Panc1 (cell line): Measurements from ENCODE around the gene MDM1. TPM values are rescaled to one million over a fixed set of nuclear protein-coding genes. Genes with fewer than 3 reads are reported as not detected.
A peak's percentile ranks its signal among the peaks of the same experiment; 100 is the strongest.

Experiments used
- ATAC-seq: fragments of 200-7000 bp; cut with Tn5 transposase; 2 replicates; pipeline ENCODE4 v1.9.1; 2020; ENCODE audit warnings: mild to moderate bottlenecking, moderate library complexity
- BruUV-seq: library from RNA; stranded (reverse); fragments of 400-500 nt; replicated peaks from 2 replicates; lab custom pipeline; 2021; lab: Mats Ljungman, UMichigan
- CTCF ChIA-PET: fragments of 300-600 bp; sonication (Branson Sonifier 250); formaldehyde crosslinking; loops from one replicate; lab custom pipeline; 2022; ENCODE audit warnings: antibody characterized with exemption; lab: Charles Lee
- POLR2A ChIA-PET: fragments of 300-600 bp; sonication (Branson Sonifier 250); formaldehyde crosslinking; loops from one replicate; lab custom pipeline; 2022; ENCODE audit warnings: antibody characterized with exemption; lab: Charles Lee
- DNase-seq: peaks from one replicate; pipeline ENCODE4 v3.0.0-alpha.2; 2010; ENCODE audit warnings: low read depth, low spot score
- H3K27ac ChIP-seq: 2 replicates; pipeline ENCODE4 v1.5.1; 2011; ENCODE audit warnings: mild to moderate bottlenecking, low read length, inconsistent platforms
- H3K27me3 ChIP-seq: fragments of 200-500 bp; sonication (Bioruptor generic); 2 replicates; pipeline ENCODE4 v1.6.0; 2014; ENCODE audit warnings: low read length, inconsistent platforms; ENCODE audit not compliant: control insufficient read depth, insufficient read depth
- H3K36me3 ChIP-seq: fragments of 200-500 bp; sonication (Bioruptor generic); 2 replicates; pipeline ENCODE4 v1.5.1; 2014; ENCODE audit warnings: inconsistent platforms, mild to moderate bottlenecking, low read length, moderate library complexity; ENCODE audit not compliant: control insufficient read depth, insufficient read depth
- H3K4me1 ChIP-seq: 2 replicates; pipeline ENCODE4 v1.5.1; 2011; ENCODE audit warnings: inconsistent platforms, mild to moderate bottlenecking, low read length, moderate library complexity; ENCODE audit not compliant: control insufficient read depth, insufficient read depth
- H3K4me3 ChIP-seq, 2 experiments: 2 replicates each; pipeline ENCODE4 v1.5.1; 2011 to 2012; ENCODE audit warnings: low read depth in 2 of 2, low read length in 2 of 2, mild to moderate bottlenecking in 2 of 2, inconsistent platforms in 1 of 2, moderate library complexity in 1 of 2
- H3K9me3 ChIP-seq: fragments of 200-500 bp; sonication (Bioruptor generic); 2 replicates; pipeline ENCODE4 v1.5.1; 2014; ENCODE audit warnings: low read depth, mild to moderate bottlenecking, inconsistent platforms, low read length, moderate library complexity; ENCODE audit not compliant: control insufficient read depth, insufficient read depth
- CTCF ChIP-seq: fragments of 450-650 bp; IDR thresholded peaks from 2 replicates; pipeline ENCODE4 v1.5.1; 2017; ENCODE audit warnings: mild to moderate bottlenecking
- POLR2AphosphoS5 ChIP-seq: IDR thresholded peaks from 2 replicates; pipeline ENCODE4 v1.6.1; 2012; ENCODE audit warnings: mild to moderate bottlenecking, low read depth, low read length, moderate library complexity
- REST ChIP-seq, 2 experiments: IDR thresholded peaks; 2 replicates each; pipeline ENCODE4 v1.6.1; 2011 to 2012; ENCODE audit warnings: low read depth in 2 of 2, control low read depth in 1 of 2, low read length in 1 of 2, mild to moderate bottlenecking in 1 of 2, moderate library complexity in 1 of 2; ENCODE audit not compliant: insufficient read depth in 1 of 2
- SIN3A ChIP-seq: IDR thresholded peaks from 2 replicates; pipeline ENCODE4 v1.6.1; 2012; ENCODE audit warnings: low read depth, mild to moderate bottlenecking, low read length, moderate library complexity, borderline replicate concordance; ENCODE audit not compliant: insufficient read depth
- TCF7L2 ChIP-seq: IDR thresholded peaks from 2 replicates; pipeline ENCODE4 v1.6.1; 2011; ENCODE audit warnings: mild to moderate bottlenecking, low read depth, low read length, inconsistent platforms
- in situ Hi-C: cut with HindIII; loops from 2 replicates; pipeline ENCODE4 v1.10.0; 2016; ENCODE audit warnings: low sequenced_read_pairs, low pct_unique_long_range_greater_than_20kb
- intact Hi-C: fragments of 100-400 bp; cut with micrococcal nuclease; formaldehyde crosslinking; loops from one replicate; pipeline ENCODE4 v1.10.0; 2022; ENCODE audit not compliant: unreplicated experiment
- total RNA-seq: library from RNA; stranded (reverse); gene quantifications from one replicate; pipeline ENCODE4 v1.2.1, GENCODE V29; 2021; ENCODE audit not compliant: unreplicated experiment

MDM1 gene
- total RNA-seq, 1 experiment from 2014 or later, result 17.8 TPM

- intact Hi-C loops, result no loop called here
- no peak for TF ChIP-seq TCF7L2
- no peak for TF ChIP-seq SIN3A
- TF ChIP-seq REST (IDR thresholded peaks at IDR 0.05; ENCODE audit: insufficient read depth in 1 of 2, low read depth in 2 of 2, low read length in 1 of 2), result no peak
- TF ChIP-seq CTCF, result no peak
- H3K27ac ChIP-seq, result peak overlapping the region; percentile 98; the same call in 1 of the 2 replicates
- H3K27me3 ChIP-seq, result no peaks in the 10 kb centered on the region
- BruUV-seq, result no TSS peak
- no peaks in the 10 kb centered on the region for H3K9me3 ChIP-seq
- ChIA-PET POLR2A (no interaction called here), CTCF (no interaction called here)
- in situ Hi-C loops, result no loop called here
- no peaks in the 10 kb centered on the region for H3K36me3 ChIP-seq
- peaks cover 28% of the 10 kb centered on the region for H3K4me1 ChIP-seq
- H3K4me3 ChIP-seq, result no peak overlapping the region
- ATAC-seq, result no peak
- no peak for DNase-seq
Observed at GRCh38 chr12:68367116-68367515, 35.0 kb upstream of the MDM1 start.

DNA sequence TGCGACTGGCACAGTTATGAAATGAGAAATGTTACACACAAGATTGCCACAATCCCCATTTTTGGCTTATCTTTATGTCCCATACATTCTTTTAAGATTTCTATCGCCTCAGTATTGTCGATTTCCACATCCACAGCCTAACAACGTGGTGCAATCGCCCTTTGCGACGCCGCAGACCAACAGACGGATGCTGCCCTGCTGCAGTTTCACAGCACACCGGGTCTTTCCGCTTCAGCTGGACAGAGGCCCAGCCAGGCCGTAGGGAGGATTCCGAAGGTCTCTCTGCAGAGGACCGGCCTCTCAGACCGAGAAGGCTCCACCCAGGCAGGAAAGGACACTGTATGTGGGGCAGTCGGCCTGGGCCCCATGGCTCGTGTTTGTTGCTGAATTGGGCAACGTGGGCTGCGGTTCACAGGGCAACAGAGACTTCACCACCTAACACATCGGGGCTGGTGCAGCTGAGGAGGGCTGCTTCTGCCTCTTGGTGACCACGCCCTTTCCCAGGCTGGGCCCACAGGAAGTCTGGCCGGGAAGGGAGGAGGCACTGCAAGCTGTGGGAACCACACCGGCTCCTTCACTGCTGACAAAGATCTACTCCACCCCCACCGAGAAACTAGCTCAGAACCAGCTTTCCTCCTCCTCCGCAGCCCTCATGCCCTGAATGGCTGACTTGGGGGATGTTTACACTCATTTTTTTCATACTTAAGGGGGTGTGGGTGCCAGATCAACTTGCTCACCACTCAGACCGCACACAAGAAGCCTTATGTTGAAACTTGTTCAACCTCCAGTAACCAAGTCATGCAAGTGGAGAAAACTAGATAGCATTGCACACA lies 32.9 kb upstream of the MDM1 start:
- CTCF ChIA-PET, result no interaction called here
- DNase-seq, result peak; percentile 72
- TF ChIP-seq CTCF, result no peak
- peak in 1 of 2 experiments; percentile 18; a peak in 1 of 4 replicates for TF ChIP-seq REST (IDR thresholded peaks at IDR 0.05; ENCODE audit: insufficient read depth in 1 of 2, low read depth in 2 of 2, low read length in 1 of 2)
- TF ChIP-seq TCF7L2, result peak; percentile 24; the same call in 1 of the 2 replicates
- peak; percentile 76 for TF ChIP-seq POLR2AphosphoS5
- 0 out of 2 replicates have a peak, but pooled peaks have one; percentile 42 for TF ChIP-seq SIN3A
- no TSS peak for BruUV-seq
- H3K4me3 ChIP-seq, result peak overlapping the region; percentile 41 to 65
- H3K36me3 ChIP-seq, result no peaks in the 10 kb centered on the region
- peak; percentile 99 for ATAC-seq
- intact Hi-C loops (loop anchor here (2.0 kb wide), 1 partner anchor 64 kb away; no protein-coding TSS in a partner anchor), in situ Hi-C loops (no loop called here)
- no peaks in the 10 kb centered on the region for H3K27me3 ChIP-seq
- peak overlapping the region; percentile 98 for H3K27ac ChIP-seq
- POLR2A ChIA-PET, result interaction anchor here (0.5 to 0.7 kb wide), 2 partner anchors 248 to 284 kb away, joined by 3 to 6 read pairs; no protein-coding TSS in a partner anchor
- no peaks in the 10 kb centered on the region for H3K9me3 ChIP-seq
- H3K4me1 ChIP-seq, result peaks cover 28% of the 10 kb centered on the region
